GM12873 (cell line): Measurements from ENCODE around the gene PRR35.

Experiments
- TF ChIP-seq, protein P1 (sequence below): IDR thresholded peaks from 2 replicates; pipeline ENCODE4 v1.5.1; 2012; ENCODE audit warnings: low read depth, mild to moderate bottlenecking, moderate library complexity, low read length, control low read depth; ENCODE audit not compliant: insufficient read depth; ENCODE audit errors: missing control alignments

PRR35 gene

DNA sequence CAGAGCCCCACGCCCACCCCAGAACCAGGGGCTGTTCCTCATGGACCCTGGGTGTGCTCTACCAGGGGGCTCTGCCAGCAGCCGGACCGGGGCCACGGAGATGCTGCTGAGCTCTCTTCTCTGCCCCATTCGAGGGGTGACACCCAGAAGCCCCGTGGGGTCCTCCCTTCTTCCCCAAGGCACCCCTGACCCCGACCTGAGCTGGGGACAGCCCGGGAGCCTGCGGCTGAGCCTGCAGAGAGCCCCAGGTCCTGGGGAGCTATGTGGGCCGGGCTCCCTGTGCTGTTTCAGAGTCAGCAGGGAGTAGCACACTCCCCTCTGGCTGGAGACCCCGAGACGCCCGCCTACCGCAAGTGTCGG is 1.2 kb upstream of the PRR35 start:
- TF ChIP-seq, protein P1, sequence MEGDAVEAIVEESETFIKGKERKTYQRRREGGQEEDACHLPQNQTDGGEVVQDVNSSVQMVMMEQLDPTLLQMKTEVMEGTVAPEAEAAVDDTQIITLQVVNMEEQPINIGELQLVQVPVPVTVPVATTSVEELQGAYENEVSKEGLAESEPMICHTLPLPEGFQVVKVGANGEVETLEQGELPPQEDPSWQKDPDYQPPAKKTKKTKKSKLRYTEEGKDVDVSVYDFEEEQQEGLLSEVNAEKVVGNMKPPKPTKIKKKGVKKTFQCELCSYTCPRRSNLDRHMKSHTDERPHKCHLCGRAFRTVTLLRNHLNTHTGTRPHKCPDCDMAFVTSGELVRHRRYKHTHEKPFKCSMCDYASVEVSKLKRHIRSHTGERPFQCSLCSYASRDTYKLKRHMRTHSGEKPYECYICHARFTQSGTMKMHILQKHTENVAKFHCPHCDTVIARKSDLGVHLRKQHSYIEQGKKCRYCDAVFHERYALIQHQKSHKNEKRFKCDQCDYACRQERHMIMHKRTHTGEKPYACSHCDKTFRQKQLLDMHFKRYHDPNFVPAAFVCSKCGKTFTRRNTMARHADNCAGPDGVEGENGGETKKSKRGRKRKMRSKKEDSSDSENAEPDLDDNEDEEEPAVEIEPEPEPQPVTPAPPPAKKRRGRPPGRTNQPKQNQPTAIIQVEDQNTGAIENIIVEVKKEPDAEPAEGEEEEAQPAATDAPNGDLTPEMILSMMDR, result no peak

DNA sequence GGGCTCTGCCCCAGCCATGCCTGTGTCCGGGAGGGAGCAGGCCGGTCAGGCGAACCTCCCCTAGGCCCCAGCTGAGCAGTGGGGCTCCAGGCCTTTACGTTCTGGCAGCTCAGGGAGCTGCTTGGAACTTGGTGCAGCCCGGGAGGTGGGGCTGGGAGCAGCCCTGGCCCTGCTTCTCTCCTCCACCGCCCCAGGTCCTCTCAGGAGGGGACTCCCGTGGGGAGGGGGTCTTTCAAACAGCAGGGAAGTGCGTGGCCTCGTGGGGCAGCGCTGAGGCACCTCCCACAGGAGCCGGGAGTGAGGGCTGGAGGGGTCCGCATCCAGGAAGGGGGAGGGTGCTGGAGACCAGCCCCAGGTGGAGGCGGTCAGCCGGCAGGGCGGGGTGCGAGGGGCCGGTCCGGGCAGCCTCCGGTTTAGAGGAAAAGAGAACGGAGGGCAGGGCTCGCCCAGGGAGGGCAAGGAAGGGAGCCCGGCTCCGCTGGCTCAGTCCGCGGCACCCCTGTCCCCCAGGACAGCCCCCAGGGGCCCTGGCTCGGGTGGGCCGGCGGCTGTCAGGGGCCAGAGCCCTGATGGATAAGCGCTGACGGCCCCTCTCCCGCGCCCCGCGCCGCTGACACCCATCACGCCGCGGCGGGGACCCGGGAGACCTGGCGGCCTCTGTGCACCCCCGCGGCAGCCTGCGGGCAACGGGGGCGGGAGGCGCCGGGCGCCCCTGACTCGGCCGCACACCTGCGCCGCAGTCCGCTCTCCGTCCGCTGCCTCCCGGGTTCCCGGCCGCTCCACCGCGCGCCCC is 587 bp upstream of the PRR35 start:
- TF ChIP-seq, protein P1, result no peak

DNA sequence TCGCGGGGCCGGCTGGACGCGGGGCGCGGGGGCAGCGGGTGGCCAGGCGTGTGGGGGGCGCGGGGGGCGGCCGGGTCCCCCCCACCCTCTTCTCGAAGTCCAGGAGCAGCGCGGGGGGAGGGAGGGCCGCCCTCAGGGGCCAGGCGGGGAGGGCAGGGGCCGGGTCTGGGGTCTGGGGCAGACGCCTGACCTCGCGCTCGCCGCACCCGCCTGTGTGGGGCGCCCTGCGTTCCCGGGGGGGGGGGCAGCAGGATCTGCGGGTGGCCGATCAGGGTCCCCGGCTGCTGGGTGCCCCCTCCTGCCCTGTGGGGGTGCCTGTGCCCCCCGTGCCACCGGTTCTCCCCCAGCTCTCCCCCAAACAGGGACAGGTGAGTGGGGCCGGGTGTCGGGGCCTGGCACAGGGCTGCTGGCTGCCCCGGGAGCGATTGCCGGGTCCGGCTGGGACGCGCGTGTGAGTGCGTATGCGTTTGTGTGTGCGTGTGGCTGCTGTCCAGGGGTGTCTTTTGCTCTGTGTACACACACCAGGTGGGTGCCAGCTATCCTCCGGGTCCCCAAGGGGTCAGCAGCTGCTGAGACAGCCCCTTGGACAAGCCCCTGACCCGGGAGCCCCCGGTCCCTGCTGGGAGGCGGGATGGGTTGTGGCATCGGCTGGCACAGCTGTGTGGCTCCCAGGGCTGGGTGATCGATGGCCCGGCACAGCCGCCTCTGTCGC is 663 bp downstream of the PRR35 start:
- TF ChIP-seq, protein P1, result no peak

DNA sequence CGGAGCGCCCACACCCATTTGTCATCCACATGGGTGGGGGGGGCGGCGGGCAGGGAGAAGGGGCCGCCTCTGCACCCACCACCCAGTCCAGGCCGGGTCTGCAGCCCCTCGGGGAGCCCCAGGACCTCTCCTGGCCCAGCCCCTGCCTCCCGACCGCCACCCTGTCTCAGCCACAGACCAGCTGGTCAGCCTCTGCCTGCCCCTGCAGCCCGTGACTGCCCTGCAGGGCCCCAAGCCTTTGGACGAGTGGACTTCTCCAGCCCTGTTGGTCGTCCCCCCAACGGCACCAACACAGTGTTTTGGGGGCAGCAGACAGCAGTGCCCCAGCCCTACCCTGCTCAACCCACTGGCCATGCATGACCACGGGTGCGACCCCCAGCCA is 1.2 kb downstream of the PRR35 start:
- TF ChIP-seq, protein P1, result no peak

DNA sequence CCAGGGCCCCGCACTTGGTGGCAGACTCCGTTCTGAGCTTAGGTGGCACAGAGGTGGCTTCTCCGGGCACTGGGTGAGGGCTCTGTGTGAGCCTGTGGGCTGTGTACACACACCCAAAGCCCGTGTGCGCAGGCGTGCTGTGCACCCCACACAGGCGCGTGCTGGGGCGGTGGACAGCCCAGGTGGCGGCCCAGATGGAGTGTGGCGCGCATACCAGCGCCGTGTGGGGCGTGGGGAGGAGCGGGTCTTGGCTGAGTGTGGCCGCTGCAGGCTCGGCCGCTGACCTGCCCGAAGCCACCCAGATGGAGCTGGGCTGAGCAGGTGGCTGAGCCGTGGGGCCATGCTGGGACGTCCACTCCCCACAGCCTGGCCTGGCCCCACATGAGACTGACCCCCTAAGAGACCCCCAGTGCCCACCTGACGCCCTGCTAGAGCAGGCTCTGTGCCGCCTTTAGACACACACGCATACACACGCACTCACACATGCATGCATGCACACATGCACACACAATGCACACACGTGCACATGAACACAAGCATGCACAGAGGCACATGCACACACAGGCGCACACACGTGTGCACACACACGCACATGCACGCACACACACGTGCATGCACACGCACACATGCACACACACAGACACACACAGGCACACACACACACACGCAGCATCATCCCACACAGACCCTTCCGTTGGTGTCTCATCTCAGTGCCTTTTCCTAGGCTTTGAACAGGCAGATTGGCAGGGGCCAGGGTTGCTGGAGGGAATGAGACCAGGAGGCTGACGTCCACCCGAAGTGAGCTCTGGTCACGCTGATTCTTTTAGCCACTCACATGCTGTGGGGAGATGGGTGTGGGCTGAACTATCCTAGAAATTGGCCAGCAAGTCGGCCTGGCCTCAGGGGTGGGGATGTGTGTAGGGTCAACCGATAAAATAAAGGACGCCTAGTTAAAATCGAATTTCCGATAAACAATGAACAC is 2.1 kb downstream of the PRR35 start:
- TF ChIP-seq, protein P1, result no peak

DNA sequence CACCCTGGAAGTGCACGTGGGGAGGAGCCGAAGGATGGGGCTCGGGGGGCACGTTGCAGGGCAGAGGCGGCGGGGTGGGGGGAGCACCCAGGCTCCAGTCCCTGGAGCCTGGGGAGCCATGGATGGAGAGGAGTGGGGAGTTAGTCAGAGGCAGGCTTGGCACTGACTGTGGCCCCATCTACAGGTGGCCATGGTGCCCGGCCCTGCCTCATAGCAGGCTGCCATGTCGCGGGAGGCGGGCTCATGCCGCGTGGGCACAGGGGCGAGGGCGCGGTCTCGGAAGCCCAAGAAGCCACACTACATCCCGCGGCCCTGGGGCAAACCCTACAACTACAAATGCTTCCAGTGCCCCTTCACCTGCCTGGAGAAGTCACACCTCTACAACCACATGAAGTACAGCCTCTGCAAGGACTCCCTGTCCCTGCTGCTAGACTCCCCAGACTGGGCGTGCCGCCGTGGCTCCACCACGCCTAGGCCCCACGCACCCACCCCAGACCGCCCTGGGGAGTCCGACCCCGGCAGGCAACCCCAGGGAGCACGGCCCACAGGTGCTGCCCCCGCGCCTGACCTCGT is 3.0 kb downstream of the PRR35 start:
- TF ChIP-seq, protein P1, result no peak
